Gastroesophageal sphincter (tissue), 4 donors: Measurements from ENCODE around the gene HYI. TPM values are rescaled to one million over a fixed set of nuclear protein-coding genes. Genes with fewer than 3 reads are reported as not detected.
"Not testable (repeated sequence)": the region's sequence is repeated elsewhere in the genome, so short reads cannot be mapped to it uniquely, and the experiment has no call there.

Experiments used
- ATAC-seq: fragments of 150-250 bp; one replicate; pipeline ENCODE4 v1.9.1; 2016; ENCODE audit warnings: mild to moderate bottlenecking, moderate library complexity
- H3K27ac ChIP-seq, 4 donors: fragments of 200-600 bp; sonication (generic) in 3 of 4; 1 replicate in 3 of 4; 2 replicates in 1 of 4; pipeline ENCODE4 v1.5.1; 2016 to 2019
- H3K27me3 ChIP-seq: fragments of 200-600 bp; sonication (generic); one replicate; pipeline ENCODE4 v1.5.1; 2019
- H3K36me3 ChIP-seq, 2 donors: fragments of 200-600 bp; sonication (generic); one replicate each; pipeline ENCODE4 v1.5.1; 2019; ENCODE audit warnings: control low read depth in 1 of 2
- H3K4me1 ChIP-seq, 3 donors: fragments of 200-600 bp; sonication (generic); 1 replicate in 2 of 3; 2 replicates in 1 of 3; pipeline ENCODE4 v1.5.1; 2016 to 2019; ENCODE audit warnings: control low read depth in 2 of 3
- H3K4me3 ChIP-seq, 2 donors: fragments of 200-600 bp; sonication (generic); one replicate each; pipeline ENCODE4 v1.5.1; 2019; ENCODE audit warnings: mild to moderate bottlenecking in 1 of 2, moderate library complexity in 1 of 2
- H3K9me3 ChIP-seq, 3 donors: fragments of 200-600 bp; sonication (generic); one replicate each; pipeline ENCODE4 v1.5.1; 2017 to 2019; ENCODE audit warnings: control low read depth in 2 of 3
- EP300 ChIP-seq: sonication (generic); formaldehyde crosslinking; IDR thresholded peaks from one replicate; pipeline ENCODE4 v1.6.1; 2017; ENCODE audit warnings: antibody characterized with exemption, mild to moderate bottlenecking
- POLR2A ChIP-seq, 2 donors: fragments of 450-650 bp; IDR thresholded peaks; one replicate each; pipeline ENCODE4 v1.6.1; 2017; ENCODE audit warnings: antibody characterized with exemption in 2 of 2, mild to moderate bottlenecking in 2 of 2, moderate library complexity in 1 of 2
- POLR2AphosphoS5 ChIP-seq: sonication (generic); formaldehyde crosslinking; IDR thresholded peaks from one replicate; pipeline ENCODE4 v1.6.1; 2017; ENCODE audit warnings: antibody characterized with exemption
- WGBS, 2 donors: methylation state at CpG; one replicate each; pipeline ENCODE4 v1.1.5; 2018; ENCODE audit warnings: low coverage in 1 of 2; 5-methylcytosine and 5-hydroxymethylcytosine counted together
- total RNA-seq, 4 donors: library from RNA; depleted of rRNA; stranded (reverse); fragments of >200 nt; gene quantifications; one replicate each; pipeline ENCODE4 v1.1.0, GENCODE V29; 2016
- TF ChIP-seq, protein P1 (sequence below), 4 experiments: fragments of 200-600 bp in 2 of 4; fragments of 450-650 bp in 2 of 4; sonication (generic) in 1 of 4; IDR thresholded peaks; one replicate each; pipeline ENCODE4 v1.5.1; 2017 to 2019; ENCODE audit warnings: antibody characterized with exemption in 4 of 4, mild to moderate bottlenecking in 2 of 4, moderate library complexity in 2 of 4

HYI gene
- total RNA-seq, 4 donors from 2014 or later = 29.4 to 116 (median 50.8) TPM

DNA sequence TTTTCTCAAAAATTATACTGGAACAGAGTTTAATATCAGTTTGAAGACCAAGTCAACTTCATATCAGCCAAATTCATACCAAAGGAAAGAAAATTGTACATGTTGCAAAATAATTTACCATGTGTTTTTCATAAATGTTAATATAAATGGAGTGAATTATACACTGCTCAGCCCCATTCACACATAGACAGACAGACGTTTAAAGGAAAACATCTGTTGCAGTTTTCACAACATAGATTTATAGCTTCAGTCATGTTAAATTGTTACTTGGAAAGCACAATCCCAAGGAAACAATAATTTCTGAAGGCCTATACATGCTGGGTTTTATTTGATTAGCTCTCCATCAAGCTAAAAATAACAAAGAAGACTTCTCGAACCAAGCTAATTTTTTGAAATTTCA lies 27.8 kb upstream of the HYI start:
- no peak for TF ChIP-seq POLR2A (IDR thresholded peaks at IDR 0.05)
- TF ChIP-seq, protein P1, sequence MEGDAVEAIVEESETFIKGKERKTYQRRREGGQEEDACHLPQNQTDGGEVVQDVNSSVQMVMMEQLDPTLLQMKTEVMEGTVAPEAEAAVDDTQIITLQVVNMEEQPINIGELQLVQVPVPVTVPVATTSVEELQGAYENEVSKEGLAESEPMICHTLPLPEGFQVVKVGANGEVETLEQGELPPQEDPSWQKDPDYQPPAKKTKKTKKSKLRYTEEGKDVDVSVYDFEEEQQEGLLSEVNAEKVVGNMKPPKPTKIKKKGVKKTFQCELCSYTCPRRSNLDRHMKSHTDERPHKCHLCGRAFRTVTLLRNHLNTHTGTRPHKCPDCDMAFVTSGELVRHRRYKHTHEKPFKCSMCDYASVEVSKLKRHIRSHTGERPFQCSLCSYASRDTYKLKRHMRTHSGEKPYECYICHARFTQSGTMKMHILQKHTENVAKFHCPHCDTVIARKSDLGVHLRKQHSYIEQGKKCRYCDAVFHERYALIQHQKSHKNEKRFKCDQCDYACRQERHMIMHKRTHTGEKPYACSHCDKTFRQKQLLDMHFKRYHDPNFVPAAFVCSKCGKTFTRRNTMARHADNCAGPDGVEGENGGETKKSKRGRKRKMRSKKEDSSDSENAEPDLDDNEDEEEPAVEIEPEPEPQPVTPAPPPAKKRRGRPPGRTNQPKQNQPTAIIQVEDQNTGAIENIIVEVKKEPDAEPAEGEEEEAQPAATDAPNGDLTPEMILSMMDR (IDR thresholded peaks at IDR 0.05) = no peak
- no peak for TF ChIP-seq EP300
- TF ChIP-seq POLR2AphosphoS5 = no peak
- no peak for ATAC-seq
- 80 to 81% methylated on average over 2 of the region's 2 CpGs for WGBS, 2 donors
- no peaks in the 10 kb centered on the region for H3K4me1 ChIP-seq
- no peaks in the 10 kb centered on the region for H3K9me3 ChIP-seq
- H3K27me3 ChIP-seq = no peaks in the 10 kb centered on the region
- H3K4me3 ChIP-seq = no peak overlapping the region
- no peaks in the 10 kb centered on the region for H3K36me3 ChIP-seq
- H3K27ac ChIP-seq = no peak overlapping the region

GRCh38 chr1:43479414-43479813 lies 25.7 kb upstream of the HYI start:
- Histone ChIP-seq H3K4me1 (no peaks in the 10 kb centered on the region), H3K9me3 (no peaks in the 10 kb centered on the region), H3K36me3 (no peaks in the 10 kb centered on the region), H3K27ac (no peak overlapping the region), H3K4me3 (no peak overlapping the region), H3K27me3 (no peaks in the 10 kb centered on the region)
- WGBS, 2 donors = 39 to 40% methylated on average over 2 to 3 of the region's 3 CpGs
- no peak for TF ChIP-seq EP300
- no peak for TF ChIP-seq POLR2AphosphoS5
- TF ChIP-seq, protein P1 (IDR thresholded peaks at IDR 0.05) = no peak
- TF ChIP-seq POLR2A (IDR thresholded peaks at IDR 0.05) = no peak
- no peak for ATAC-seq

DNA sequence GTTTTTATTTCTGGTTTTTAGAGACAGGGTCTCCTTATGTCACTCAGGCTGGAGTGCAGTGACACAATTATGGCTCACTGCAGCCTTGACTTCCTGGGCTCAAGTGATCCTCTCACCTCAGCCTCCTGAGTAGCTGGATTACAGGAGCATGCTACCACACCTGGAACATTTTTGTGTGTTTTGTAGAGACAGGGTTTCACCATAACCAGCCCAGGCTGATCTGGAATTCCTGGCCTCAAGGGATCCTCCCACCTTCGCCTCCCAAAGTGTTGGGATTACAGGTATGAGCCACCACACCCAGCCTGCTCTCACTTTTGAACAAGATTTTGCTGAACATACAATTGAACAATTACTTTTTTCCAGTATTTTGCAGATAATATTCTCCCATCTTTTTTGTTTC lies 24.0 kb upstream of the HYI start:
- WGBS, 2 donors = 100% methylated on average over 1 of the region's 1 CpG; no CpG with 5 or more reads in 1 of the 2 donors

GRCh38 chr1:43475611-43476401 lies 22.1 kb upstream of the HYI start:
- H3K4me3 ChIP-seq, H3K27me3 ChIP-seq, ATAC-seq, H3K9me3 ChIP-seq, H3K36me3 ChIP-seq, H3K4me1 ChIP-seq, H3K27ac ChIP-seq: not testable (repeated sequence)
- 74 to 75% methylated on average over 7 to 10 of the region's 10 CpGs for WGBS, 2 donors

More for the DNA sequence above, 24.0 kb upstream of the HYI start:
- Histone ChIP-seq H3K9me3 (no peaks in the 10 kb centered on the region), H3K4me1 (no peaks in the 10 kb centered on the region), H3K4me3 (no peak overlapping the region), H3K27ac (no peak overlapping the region), H3K27me3 (no peaks in the 10 kb centered on the region), H3K36me3 (no peaks in the 10 kb centered on the region)
- no peak for ATAC-seq
- TF ChIP-seq POLR2AphosphoS5 (no peak), POLR2A (IDR thresholded peaks at IDR 0.05) (no peak), EP300 (no peak)
- TF ChIP-seq, protein P1 (IDR thresholded peaks at IDR 0.05) = no peak

- H3K4me3 ChIP-seq = no peak overlapping the region
- no peak for ATAC-seq
- H3K36me3 ChIP-seq = no peaks in the 10 kb centered on the region
- WGBS, 2 donors = 56 to 65% methylated on average over 4 of the region's 4 CpGs
- H3K27me3 ChIP-seq = no peaks in the 10 kb centered on the region
- TF ChIP-seq, protein P1 (IDR thresholded peaks at IDR 0.05) = no peak
- TF ChIP-seq POLR2A (IDR thresholded peaks at IDR 0.05) = no peak
- no peak for TF ChIP-seq POLR2AphosphoS5
- no peak for TF ChIP-seq EP300
- no peaks in the 10 kb centered on the region for H3K9me3 ChIP-seq
- no peak overlapping the region for H3K27ac ChIP-seq
- H3K4me1 ChIP-seq = no peaks in the 10 kb centered on the region
These were observed 19.7 kb upstream of the HYI start for GRCh38 chr1:43473463-43473862.

- H3K4me1 ChIP-seq, H3K9me3 ChIP-seq, H3K36me3 ChIP-seq, H3K27me3 ChIP-seq, ATAC-seq, H3K27ac ChIP-seq, H3K4me3 ChIP-seq: not testable (repeated sequence)
- WGBS, 2 donors = 57 to 60% methylated on average over 2 to 6 of the region's 6 CpGs
These were observed 18.9 kb upstream of the HYI start for GRCh38 chr1:43472463-43473151.
